Stimulated activated CD4-positive, alpha-beta T cell treated with anti-CD3 and anti-CD28 coated beads, Interleukin-4, amount 100 ng/mL, for 4 hours (primary cell): ENCODE data around the gene GADL1.
A peak's percentile ranks its signal among the peaks of the same experiment; 100 is the strongest.

ENCODE experiments used
- DNase-seq, 2 experiments: peaks; one replicate each; pipeline ENCODE4 v3.0.0-alpha.2; 2020

GADL1 gene

DNA sequence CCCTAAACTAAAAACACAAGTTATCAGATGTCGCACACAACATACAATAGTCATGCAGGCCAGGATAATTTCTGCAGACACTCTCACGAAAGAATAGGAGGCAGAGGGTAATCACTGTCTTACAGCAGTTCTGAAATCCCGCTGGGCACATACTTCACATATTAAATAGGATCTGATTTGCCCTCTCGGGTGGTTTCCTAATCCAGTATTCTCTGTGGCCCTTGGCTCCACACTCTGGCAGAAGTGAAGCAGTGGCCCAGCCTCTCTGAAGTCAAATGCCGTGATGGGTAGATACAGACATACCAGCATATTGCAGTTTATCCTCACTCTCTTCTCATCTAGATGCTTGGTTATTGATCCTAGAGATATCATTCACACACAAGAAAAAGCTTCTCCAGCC, 19.0 kb downstream of the GADL1 start:
- DNase-seq: no peak

DNA sequence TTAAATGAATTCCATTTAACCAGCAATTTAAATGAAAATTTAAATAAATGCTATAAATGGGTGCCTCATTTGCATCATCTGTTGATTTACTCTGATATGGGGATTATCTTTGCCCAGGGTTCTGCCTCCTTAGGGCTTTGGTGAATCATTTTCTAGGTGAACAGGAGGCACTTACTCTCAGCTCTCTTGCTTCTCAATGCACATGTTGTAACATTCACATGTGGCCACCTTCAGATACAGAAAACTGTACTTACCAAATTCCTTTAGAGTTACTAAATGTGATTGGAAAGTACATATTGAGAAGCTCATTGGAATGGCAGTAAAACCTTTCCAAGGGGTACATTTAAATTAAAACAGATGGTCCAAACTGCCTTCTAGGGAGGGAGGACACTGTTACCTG, 20.8 kb downstream of the GADL1 start:
- DNase-seq: no peak

DNA sequence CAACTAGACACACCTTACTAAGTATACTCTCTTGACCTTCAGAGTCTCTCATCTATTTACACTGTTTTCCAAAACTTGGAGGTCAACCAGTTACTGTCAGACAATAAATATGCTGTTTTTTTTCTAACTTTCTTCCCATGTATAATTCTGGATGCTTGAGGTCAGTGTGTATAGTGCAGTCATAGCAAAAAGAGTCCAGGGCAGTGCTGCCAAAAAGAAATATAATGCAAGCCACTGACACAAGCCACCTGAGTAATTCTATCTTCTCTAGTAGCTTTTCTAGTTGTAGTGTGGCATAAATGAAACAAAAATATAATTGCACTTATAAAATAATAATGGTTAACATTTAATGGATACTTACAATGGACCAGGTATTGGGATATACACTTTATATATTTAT, 21.6 kb downstream of the GADL1 start:
- no peak for DNase-seq

DNA sequence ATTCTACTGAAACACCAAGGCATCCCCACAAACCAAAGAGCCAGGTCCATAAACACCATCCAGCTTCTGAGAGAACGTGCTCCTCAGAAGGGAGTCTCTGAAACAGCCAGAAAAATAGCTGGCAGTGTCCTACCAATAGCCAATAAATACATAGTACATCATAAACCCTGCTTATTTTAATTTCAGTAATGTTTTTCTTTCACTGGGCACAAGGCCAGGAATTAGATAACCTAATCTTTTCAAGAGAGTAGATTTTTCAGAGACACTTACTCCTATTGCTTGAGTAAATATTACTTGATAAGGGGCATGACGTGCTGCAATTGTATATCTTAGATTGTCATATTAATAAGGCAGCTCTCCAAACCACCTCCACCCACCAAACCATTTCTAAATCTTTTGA, 22.7 kb downstream of the GADL1 start:
- no peak for DNase-seq

DNA sequence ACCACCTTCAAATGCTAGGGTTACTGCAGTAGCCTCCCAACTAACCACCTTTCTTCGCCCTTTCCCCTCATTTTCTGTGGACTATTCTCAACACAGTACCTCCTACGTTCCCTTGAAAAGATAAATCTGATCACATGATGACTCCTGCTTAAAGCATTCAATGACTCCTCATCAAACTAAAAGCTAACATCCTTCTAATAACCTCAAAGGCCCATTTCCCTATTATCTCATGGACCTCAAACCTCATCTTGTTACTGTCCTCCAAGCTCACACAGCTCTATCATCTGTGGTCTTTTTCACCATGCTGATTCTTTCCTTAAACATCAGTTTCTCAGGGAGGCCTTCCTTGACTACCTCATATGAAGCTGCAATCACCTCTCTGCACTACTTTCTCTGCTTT, 29.6 kb downstream of the GADL1 start:
- no peak for DNase-seq

DNA sequence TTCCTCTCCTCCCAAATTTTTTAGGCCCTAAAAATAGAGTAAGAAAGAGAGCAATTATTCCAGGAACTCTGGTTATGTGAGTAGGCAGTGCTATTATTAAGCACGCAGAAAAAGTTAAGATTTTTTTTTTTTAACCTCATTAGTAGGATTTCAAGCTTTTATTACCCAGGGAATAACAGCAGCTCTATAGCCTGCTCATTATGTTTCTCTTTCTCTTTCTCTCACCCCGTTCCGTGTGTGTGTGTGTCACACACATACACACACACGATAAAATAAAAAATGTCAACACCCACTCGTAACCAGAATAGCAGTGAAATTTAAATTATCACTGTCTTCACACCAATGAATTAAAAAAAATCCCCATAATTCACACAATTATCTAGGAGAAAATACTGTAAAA, 30.3 kb downstream of the GADL1 start:
- DNase-seq: no peak

DNA sequence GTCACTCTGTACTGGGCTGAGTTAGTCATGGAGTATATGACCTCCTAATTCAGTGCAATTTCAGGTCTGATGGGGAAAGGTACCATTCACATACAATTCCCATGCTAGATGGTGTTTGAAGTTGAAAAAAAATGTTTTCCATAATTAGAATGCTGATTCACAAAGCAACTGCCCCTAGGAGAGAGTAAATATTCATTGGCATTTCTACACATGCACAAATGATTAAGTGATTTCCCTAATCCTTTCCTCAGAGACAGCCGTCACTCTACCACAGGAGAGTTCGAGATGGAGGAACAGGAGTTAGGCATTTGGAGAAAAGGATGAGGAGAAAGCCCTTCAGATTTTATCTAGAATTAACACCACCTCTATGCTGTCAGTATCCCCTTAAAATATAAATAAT, 32.5 kb downstream of the GADL1 start:
- no peak for DNase-seq

DNA sequence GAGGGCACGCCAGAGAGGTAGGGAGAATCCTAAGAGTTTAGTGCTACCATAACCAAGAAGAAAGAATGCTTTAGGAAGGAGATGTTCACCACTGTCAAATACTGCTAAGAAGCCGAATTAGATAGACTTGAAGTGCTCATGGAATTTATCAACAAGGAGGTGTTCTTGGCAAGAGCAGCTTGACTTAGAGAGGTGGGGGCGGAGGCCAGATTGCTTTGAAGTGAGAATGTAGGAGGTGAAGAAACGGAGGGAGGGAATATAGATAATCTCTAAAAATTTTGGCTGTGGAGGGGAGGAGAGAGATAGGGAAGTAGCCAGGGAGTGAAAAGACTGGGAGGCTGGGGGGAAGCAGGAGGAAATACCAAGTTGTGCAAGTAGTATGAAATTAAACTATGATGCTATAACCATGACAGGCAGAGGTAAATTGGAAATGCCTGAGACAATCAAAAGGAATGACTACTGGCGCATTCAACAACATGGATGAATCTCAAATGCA, 35.5 kb downstream of the GADL1 start:
- no peak for DNase-seq

DNA sequence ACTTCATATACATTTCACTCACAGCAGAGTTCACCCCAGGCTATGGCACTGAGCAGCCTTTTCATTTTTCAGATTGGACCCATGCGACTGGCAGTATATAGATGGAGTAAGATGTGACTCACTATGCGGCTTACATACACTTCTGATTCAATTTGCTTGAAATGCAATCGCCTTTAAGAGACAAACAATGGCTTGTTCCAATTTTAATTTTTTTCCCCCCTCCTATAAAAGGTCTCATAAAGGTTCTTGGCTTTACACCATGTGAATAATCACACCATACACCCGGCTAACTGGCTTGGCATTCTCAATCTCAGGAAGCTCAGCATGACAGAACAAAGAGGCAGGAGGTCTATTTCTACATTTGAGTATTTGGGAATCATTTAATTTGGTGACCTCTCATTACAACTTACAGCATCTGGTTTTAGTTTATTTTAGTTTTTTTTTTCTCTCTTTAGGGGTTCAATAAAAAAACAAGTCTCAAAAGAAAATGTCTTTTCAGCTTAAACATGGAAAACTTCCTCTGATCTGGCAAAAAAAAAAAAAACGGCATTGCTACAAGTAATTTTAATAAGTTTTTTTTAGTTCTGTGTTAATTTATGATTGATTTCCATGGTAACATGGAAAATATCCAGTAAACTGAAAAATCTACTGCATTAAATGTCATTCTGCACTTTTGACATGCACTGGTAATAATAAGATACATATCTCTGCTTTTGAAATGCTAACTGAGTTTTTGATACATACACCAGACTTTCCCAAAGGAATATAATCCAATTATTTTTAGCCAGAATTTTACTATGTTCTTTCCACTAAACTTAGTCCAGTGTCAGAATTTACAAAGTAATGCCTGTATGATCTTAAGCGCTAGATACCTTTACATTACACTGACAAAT, 38.8 kb downstream of the GADL1 start:
- DNase-seq: no peak

DNA sequence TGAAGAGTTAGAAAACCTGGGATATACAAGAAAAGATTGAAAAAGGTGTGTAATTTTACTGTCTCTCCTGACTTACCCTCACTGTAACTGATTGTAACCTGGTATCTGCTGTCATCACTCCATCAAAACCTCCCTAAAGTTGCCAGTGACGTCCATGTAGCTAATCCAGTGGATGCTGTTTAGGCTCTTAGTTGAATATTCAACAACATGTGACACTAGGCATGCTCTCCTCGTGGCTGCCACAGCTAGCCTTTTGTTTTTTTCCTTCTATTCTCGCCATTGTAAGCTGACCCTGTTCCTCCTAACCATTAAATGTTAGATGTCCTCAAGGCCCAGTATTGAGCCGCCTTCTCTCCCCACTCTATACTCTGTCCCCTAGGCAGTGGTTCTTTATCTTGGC, 41.6 kb downstream of the GADL1 start:
- no peak for DNase-seq

DNA sequence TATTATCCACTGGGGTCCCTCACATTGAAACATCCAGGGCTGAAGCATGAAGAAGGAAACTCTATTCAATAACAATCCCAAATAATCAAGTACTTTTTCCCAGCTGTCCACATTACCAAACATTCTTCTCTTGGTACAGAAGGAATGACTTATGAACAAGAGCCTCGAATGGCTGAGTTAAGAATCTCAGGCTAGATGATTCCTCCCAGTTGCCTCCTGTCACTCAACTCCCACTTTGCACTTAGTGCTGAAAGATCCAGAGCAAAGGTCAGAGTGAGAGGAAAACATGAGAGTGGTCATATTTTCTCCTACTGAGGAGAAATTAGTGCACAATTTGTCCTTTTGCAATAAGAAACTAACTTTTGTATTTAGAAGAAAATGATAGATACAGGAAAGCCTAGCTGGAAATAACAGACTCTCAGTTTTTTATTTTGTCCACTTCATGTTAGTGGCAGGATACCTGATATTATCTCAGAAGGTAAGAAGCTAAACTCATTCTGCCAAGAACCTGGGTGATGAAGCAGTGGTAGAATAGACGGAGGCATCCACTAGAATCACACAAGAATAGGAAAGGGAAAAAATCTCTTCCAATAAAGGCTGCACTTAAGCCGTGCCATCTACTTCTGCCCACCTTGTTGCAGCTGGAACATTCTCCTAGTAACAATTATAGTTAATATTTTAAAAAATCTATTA, 46.2 kb downstream of the GADL1 start:
- DNase-seq: no peak

DNA sequence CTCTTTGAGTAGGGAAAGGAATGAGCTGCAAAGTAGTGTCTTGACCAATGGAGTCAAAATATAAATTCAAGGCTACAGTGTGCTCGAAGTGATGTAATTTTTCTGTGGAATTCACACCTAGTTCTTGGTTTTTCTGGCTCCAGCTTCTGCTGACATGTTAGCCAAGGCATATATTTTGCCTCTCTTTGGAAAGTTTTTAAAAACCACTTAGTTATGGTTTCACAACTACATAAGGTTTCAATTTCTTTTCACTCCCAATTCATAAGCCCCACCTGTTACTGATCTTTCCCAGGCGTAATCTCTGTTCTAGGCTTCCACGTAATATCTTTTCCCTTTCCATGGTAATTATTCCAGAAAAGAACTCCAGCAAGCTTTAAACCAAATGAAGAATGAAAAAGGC, 46.9 kb downstream of the GADL1 start:
- DNase-seq: no peak

DNA sequence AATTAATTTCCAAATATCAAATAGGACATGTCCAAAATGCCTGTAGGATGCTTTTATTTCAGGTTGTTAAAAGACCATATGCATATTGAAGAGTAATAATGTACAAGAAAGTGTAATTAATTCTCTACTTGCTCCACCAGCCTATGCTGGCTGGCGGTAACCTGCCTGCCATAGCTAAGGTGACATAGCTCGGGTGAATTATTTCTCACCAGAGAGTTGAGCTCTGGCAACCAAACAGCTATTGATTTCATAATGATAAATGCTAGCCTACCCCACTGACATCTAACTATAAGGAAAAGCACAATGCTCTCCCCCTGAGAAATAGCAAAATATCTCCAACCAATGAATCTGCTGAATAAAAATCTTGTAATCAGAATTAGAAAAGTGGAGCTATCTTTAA, 48.9 kb downstream of the GADL1 start:
- DNase-seq: no peak

DNA sequence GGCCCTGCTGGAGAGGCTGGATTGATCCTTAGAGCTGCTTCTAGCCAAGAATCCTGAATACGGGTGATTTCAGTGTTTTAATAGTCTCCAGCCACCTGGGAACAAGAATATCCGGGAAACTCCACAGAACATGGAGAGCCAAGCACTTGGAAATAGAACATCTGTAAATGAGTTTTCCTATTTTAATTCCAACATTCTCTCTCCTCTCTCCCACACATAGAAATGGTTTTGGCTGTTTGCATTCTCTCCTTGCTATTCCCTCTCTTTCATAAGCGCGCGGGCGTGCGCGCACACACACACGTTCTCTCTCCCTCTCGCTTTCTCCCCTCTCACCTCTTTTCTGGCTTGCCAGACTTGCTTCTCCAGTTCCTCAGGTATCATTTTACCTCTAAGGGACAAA, 50.6 kb downstream of the GADL1 start:
- DNase-seq: no peak

DNA sequence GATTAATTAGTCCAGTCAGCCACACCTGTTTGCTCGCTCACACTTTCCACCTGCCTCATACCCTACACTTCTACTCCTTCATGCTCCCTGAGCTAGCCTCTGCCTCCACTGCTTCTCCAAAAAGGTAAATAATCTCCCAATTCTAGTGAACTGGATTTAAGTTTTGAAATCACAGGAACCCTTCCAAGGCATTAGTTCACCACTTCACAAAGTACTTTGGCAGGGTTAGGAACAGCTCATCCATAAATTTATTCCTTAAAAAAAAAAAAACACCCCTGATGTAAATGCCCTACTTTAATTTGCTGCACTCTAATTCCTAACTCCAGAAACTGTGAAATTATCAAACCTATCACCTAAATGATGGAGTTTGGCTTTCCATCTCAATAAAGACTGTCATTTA, 58.3 kb downstream of the GADL1 start:
- no peak for DNase-seq

DNA sequence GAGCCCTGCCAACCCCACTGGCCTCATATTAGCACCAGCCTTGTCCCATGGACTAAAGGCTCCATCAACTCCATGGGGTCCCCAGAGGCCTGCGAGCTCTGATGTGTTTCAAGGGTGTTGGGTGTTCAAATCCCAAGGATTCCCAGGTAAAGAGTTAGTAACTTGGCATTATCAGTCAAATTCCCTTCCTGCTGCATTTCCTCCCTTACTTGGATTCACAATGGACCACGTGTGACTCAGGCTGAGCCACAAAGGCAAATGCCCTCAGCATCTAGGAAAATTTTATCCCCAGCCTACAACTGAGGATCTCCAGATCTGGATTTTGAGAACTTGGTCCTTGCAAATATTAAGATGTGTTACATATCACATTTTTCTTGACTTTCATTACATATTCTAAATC, 58.8 kb downstream of the GADL1 start:
- no peak for DNase-seq

DNA sequence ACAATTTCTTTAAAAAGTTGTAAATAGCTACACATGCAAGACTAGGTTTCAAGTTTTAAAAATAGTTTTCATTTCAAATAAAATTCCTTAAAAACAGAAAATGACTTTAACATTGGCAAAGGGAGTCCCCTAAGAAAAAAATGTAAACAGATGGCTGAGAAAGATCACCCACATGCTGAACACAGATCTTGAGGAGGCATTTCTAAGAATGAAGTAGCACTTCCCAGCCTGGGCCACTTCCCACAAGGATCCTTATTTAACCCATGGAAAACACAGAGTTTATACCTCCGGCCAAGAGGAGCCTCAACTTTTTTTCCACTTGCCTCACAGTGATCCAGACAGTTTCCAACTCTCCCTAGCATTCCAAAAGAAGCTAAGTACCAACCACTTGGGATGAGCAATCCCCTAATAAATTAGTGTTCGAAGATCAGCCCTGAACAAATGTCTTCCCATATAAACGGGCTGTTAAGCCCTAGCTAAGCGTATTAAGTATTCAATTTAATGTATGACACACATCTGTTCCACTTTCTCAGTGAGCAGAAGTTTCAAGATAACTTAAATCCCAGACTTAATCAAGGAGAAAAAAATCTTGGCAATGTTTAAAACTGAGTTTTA, 61.4 kb downstream of the GADL1 start:
- DNase-seq: no peak

DNA sequence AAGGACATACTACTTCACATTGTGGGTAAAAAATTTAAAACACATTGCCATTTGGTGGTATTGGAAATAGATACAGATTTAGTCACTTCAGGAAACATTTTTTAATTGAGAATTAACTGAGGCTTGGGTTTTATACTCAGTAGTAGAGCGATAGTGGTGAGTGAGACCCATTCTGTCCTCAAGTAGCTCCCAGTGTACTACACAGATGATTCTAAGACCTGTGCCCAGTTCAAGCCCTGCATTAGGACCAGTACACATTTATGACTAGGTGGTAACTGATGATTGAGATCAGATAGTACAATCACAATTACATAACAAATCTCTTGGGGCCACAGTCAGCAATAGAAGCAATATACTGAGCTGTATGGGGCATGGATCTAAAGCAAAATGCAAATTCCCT, 67.4 kb downstream of the GADL1 start:
- DNase-seq: no peak

DNA sequence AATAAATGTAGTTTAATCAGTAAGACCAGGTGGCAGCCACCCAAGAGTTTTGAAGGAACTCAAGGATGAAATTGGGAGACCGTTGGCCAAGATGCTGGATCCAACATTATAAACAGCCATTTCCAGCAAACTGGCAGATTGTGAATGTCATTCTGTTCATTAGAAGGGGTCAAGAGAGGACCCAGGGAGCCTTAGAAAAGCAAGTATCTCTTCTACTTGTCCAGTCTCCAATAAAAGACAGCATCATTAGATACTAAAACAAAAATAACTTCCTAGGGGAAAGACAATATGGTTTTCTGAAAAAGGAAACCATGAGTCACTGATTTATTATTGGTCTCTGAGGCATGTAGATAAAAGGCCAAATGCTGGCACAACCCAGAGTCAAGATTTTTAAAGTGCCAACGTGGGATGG, 67.9 kb downstream of the GADL1 start:
- no peak for DNase-seq

DNA sequence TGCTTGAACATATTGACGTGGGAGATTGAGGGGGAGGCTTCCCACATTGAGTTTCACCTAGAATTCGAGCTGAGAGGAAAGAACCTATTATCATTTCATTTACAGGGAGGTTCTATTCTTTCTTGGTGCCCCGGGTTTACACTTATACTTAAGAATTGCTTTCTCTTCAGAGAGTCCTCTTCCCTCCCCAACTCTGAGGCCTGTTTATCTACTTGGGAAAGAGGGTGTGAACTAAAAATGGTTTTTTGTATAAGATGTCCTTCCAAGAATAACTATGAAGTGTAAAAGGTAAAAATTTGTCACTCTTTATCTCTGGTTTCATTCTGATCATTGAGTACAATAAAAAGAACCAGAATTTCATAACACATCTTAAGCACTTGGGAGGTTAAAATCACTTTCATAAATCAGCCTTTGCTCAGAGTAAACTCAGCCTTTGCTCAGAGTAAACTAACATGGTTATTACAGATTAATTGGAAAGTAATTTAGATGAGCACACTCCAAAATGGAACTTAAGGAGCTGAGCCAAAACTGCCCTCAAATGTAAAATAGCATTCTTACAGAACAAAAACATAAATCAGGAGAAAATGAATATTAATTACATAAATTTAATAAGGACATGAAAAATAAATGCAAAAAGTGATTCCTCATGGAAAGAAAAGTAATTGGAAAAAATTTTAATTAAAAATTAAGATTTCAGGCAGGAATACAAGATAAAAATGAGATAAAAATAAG, 75.2 kb downstream of the GADL1 start:
- DNase-seq: no peak

DNA sequence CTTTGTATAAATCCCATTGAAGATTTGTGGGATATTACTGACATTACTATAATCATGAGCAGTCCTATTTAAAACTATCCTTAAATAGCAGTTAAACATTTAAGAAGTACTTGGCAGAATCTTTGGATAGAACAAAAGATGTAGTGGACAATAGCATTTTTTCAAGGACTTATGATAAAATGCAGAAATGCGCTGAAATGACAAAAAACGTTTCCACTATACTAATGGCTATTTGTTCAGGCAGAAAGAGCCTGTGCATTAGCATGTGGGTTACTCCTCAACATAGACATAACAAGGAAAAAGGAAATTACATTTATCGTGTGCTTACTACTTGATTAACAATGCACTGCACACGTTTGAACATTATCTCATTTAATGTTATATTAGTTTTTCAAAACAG, 80.7 kb downstream of the GADL1 start:
- DNase-seq: no peak

DNA sequence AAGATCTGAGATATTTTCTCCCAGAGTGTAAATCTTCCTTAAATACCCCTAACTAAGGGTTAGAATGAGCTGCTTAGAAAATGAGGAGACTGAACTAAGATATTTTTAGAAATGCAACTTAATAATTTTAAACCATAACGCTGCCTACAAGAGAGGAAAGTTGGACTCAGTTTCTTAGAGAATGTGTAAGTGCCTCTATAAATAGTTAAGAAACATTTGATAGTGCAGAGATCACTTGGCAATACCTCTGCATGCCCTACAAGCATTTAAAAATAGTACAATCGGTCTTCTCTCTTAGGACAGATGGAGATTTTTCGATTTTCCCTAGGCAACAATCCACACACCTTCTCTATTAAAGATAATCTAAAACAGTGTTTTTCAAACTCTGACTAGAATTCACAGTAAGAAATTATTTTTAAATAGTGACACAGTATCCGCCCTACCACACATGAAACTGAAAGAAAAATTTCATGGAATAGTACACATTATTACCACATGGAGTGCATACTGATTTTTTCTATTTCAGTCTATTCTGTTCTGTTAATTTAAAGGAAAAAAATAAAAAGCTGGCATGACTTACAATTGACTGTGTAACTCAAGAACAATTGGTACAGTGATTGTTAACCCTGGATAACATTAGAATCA, 83.2 kb downstream of the GADL1 start:
- no peak for DNase-seq

DNA sequence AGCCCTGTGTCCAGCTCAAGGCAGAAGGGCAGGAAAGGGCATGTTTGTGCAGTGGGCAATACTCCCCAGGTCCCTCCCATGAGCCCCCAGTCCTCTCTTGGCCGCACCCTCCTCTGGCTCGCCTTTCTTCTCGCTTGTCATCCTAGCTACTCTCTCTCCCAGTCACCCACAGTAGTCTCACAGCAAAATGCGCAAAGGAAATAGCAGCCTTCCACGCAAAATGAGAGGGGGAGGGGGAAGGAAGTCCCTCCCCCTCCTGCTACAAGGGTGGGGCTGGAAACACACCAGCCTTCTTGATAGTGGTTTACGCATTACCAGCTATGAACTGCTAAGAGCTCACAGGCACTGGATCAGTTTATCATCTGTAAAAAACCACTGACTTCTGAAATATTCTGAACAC, 83.8 kb downstream of the GADL1 start:
- peak in 1 of 2 experiments; percentile 14 for DNase-seq
